ENCODE results near the gene FGFRL1. TPM values are rescaled to one million over a fixed set of nuclear protein-coding genes. Genes with fewer than 3 reads are reported as not detected.

FGFRL1 gene
- total RNA-seq, 4 donors from 2014 or later: 11.7 to 15.9 (median 14.2) TPM

DNA sequence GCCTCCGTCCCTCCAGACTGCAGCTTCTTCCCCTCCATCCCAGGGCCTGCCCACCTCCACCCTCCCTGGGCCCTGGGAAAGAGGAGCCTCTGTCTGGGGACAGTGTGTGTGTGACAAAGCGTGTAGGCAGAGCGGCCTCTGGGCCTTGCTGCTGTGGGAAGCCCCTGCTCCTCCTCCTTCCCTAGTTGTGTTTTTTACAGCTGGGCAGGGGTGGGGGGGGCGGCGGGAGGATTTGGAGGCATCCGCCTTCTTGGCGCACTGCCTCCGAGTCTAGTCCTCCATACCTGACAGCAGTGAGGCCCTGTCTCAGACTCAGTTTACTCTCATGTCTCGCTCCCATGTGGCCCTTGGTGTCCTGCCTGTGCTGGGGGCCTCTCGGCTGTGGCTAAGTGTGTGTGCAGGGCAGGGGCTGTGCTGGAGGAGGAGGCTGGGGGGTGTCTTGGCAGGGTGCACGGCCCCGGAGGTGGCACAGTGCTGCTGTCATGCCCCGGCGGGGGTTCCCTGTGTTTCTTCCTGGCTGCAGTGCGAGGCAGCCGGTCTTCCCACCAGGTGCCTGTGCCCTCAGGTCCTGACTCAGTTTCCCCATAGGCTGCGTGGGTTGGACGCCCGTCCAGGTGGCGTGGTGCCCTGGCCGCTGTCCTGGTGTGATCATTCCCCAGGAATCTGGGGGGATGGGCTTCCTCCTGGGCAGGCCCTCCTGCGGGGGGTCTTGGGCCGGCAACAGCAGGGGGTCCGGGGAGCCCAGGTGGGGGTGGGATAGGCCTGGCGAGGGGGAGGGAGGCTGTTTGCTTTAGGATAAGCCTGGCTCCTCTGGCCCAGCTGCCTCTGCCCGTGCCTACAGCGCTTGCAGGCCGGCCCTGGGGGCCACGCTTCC lies 7.0 kb downstream of the FGFRL1 start:
- intact Hi-C loops (cut with DNase I; ENCODE audit: low total_unique reads) (no loop called here), in situ Hi-C loops (cut with MboI; ENCODE audit: low pct_ligation_motif_present in 1 of 4, low pct_unique_long_range_greater_than_20kb in 1 of 4, low sequenced_read_pairs in 3 of 4) (no loop called here)
- Histone ChIP-seq H3K4me1 (peaks cover 4 to 15% (median 10%) of the 10 kb centered on the region in 4 donors), H3K27ac (no peak overlapping the region), H3K4me3 (no peak overlapping the region), H3K27me3 (no peaks in the 10 kb centered on the region), H3K36me3 (no peaks in the 10 kb centered on the region), H3K9me3 (no peaks in the 10 kb centered on the region)
- TF ChIP-seq, protein P1, sequence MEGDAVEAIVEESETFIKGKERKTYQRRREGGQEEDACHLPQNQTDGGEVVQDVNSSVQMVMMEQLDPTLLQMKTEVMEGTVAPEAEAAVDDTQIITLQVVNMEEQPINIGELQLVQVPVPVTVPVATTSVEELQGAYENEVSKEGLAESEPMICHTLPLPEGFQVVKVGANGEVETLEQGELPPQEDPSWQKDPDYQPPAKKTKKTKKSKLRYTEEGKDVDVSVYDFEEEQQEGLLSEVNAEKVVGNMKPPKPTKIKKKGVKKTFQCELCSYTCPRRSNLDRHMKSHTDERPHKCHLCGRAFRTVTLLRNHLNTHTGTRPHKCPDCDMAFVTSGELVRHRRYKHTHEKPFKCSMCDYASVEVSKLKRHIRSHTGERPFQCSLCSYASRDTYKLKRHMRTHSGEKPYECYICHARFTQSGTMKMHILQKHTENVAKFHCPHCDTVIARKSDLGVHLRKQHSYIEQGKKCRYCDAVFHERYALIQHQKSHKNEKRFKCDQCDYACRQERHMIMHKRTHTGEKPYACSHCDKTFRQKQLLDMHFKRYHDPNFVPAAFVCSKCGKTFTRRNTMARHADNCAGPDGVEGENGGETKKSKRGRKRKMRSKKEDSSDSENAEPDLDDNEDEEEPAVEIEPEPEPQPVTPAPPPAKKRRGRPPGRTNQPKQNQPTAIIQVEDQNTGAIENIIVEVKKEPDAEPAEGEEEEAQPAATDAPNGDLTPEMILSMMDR (IDR thresholded peaks at IDR 0.05): no peak
- no peak for TF ChIP-seq POLR2A (IDR thresholded peaks at IDR 0.05)
- TF ChIP-seq POLR2AphosphoS5 (IDR thresholded peaks at IDR 0.05): no peak
- no peak for TF ChIP-seq EP300 (IDR thresholded peaks at IDR 0.05; ENCODE audit: low read depth)
- 82% methylated on average over 25 of the region's 29 CpGs; no CpG with 5 or more reads in 1 of the 2 donors for WGBS, 2 donors (ENCODE audit: low coverage in 1 of 2)
- DNase-seq: no peak

DNA sequence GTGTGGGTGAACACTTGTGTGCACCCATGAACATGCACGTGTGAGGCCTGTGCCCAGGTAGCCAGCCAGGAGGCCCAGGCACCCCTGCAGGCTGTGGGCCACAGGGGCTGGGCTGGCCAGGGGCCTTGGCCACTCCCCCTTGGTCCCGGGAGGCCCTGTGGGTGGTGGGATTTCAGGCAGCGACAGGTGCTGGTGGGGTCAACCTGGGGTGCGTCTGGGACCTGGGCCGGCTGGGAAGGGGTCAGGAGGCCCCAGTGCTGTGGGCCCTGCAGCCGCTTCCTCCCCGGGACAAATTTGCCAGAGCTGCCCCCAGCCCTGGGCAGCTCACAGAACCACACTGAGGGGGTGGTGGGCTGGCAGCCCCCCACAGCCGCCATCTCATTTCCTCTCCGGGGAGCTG lies 7.9 kb downstream of the FGFRL1 start:
- intact Hi-C loops (cut with DNase I; ENCODE audit: low total_unique reads): no loop called here

DNA sequence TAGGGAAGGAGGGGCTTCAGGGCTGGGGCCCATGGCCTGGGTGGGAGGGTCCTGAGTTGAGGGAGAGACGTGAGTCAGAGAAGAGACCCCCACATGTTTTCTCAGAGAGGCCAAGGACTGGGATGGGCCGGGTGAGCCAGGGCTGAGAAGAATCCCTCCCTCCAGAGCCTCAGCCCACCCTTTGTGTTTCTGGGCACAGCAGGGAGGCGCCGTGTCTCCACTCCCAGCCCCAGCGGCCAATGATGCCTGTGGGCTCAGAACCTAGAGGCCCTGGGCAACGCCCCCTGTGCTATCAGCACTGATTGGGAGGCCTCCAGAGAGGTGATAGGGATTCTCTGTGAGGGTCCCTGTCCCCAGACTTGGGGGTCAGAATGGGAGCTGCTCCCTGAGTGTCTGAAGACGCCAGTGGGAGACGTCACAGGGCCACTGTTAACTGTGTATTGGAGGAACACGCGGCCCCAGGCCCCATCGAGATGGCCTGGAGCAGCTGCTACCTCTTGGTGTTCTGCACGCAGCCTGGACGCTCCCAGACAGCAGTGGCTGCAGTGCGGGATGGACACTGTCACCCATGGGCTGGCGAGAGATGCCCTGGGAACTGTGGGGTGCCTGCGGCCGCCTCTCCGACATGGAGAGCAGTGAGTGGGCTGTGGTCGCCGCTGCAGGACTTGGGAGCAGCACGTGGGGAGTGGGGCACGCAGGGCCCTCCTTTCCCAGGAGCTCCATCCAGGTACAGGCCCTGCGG lies 8.5 kb downstream of the FGFRL1 start:
- Histone ChIP-seq H3K27ac (no peak overlapping the region), H3K27me3 (no peaks in the 10 kb centered on the region), H3K4me3 (no peak overlapping the region), H3K9me3 (no peaks in the 10 kb centered on the region), H3K36me3 (no peaks in the 10 kb centered on the region), H3K4me1 (peaks cover 4 to 15% (median 10%) of the 10 kb centered on the region in 4 donors)
- intact Hi-C loops (cut with DNase I; ENCODE audit: low total_unique reads) (no loop called here), in situ Hi-C loops (cut with MboI; ENCODE audit: low pct_ligation_motif_present in 1 of 4, low pct_unique_long_range_greater_than_20kb in 1 of 4, low sequenced_read_pairs in 3 of 4) (no loop called here)
- no peak for TF ChIP-seq EP300 (IDR thresholded peaks at IDR 0.05; ENCODE audit: low read depth)
- no peak for TF ChIP-seq POLR2AphosphoS5 (IDR thresholded peaks at IDR 0.05)
- TF ChIP-seq, protein P1 (IDR thresholded peaks at IDR 0.05): no peak
- no peak for TF ChIP-seq POLR2A (IDR thresholded peaks at IDR 0.05)
- 92% methylated on average over 14 of the region's 23 CpGs; no CpG with 5 or more reads in 1 of the 2 donors for WGBS, 2 donors (ENCODE audit: low coverage in 1 of 2)
- DNase-seq: no peak

More for the DNA sequence above, 7.9 kb downstream of the FGFRL1 start:
- no peaks in the 10 kb centered on the region for H3K27me3 ChIP-seq
- no peak for DNase-seq
- H3K4me3 ChIP-seq: no peak overlapping the region
- no peaks in the 10 kb centered on the region for H3K36me3 ChIP-seq
- 75% methylated on average over 6 of the region's 9 CpGs; no CpG with 5 or more reads in 1 of the 2 donors for WGBS, 2 donors (ENCODE audit: low coverage in 1 of 2)
- TF ChIP-seq, protein P1 (IDR thresholded peaks at IDR 0.05): no peak
- TF ChIP-seq POLR2A (IDR thresholded peaks at IDR 0.05) (no peak), EP300 (IDR thresholded peaks at IDR 0.05; ENCODE audit: low read depth) (no peak), POLR2AphosphoS5 (IDR thresholded peaks at IDR 0.05) (no peak)
- H3K4me1 ChIP-seq: peaks cover 4 to 15% (median 10%) of the 10 kb centered on the region in 4 donors
- no peak overlapping the region for H3K27ac ChIP-seq
- no peaks in the 10 kb centered on the region for H3K9me3 ChIP-seq
- in situ Hi-C loops (cut with MboI; ENCODE audit: low pct_ligation_motif_present in 1 of 4, low pct_unique_long_range_greater_than_20kb in 1 of 4, low sequenced_read_pairs in 3 of 4): no loop called here
